Suprapubic skin (tissue), 4 donors: ENCODE results near the gene TRIP13.

Experiments
- CTCF ChIP-seq, 2 donors: fragments of 200-600 bp in 1 of 2; fragments of 450-650 bp in 1 of 2; sonication (generic) in 1 of 2; IDR thresholded peaks; one replicate each; pipeline ENCODE4 v1.5.1; 2016 to 2019; ENCODE audit warnings: antibody characterized with exemption in 2 of 2, mild to moderate bottlenecking in 1 of 2, moderate library complexity in 1 of 2
- EP300 ChIP-seq: sonication (generic); formaldehyde crosslinking; IDR thresholded peaks from one replicate; pipeline ENCODE4 v1.6.1; 2017; ENCODE audit warnings: antibody characterized with exemption
- POLR2A ChIP-seq, 2 donors: fragments of 450-650 bp; IDR thresholded peaks; one replicate each; pipeline ENCODE4 v1.6.1; 2017; ENCODE audit warnings: antibody characterized with exemption in 2 of 2, mild to moderate bottlenecking in 2 of 2, moderate library complexity in 2 of 2
- POLR2AphosphoS5 ChIP-seq, 3 donors: sonication (generic); formaldehyde crosslinking; IDR thresholded peaks; one replicate each; pipeline ENCODE4 v1.6.1; 2017; ENCODE audit warnings: antibody characterized with exemption in 3 of 3

GRCh38 chr5:937151-937924 is 44.7 kb downstream of the TRIP13 start:
- no peak for TF ChIP-seq CTCF (IDR thresholded peaks at IDR 0.05)
- TF ChIP-seq POLR2A (IDR thresholded peaks at IDR 0.05): no peak
- TF ChIP-seq POLR2AphosphoS5 (IDR thresholded peaks at IDR 0.05): no peak
- TF ChIP-seq EP300: no peak
